ENCODE measurements around the gene YOD1. TPM values are rescaled to one million over a fixed set of nuclear protein-coding genes. Genes with fewer than 3 reads are reported as not detected.
A peak's percentile ranks its signal among the peaks of the same experiment; 100 is the strongest.
"Not testable (repeated sequence)": the region's sequence is repeated elsewhere in the genome, so short reads cannot be mapped to it uniquely, and the experiment has no call there.

YOD1 gene
- total and polyA plus RNA-seq, 8 donors: 7.3 to 15.0 (median 13.0) TPM

DNA sequence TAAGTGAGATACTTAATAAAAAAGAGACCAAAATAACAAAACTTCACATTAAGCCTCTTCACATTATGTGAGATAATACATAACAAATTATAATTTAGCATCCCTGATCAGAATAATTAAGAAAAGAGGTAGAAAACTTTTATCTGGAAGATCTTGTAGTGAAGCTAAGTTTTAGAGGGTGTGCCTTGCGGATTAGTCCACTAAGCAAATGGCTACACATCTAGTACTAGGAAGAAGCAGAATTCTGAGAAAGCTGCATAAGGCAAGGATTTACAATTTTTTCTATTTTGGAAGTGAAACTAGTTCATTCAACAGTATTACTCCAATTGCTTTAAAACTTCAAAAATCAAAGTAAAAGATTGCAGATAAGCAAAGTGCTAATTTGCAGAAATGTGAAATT is 3.5 kb downstream of the YOD1 start:
- H3K36me3 ChIP-seq: peaks cover 0 to 20% of the 10 kb centered on the region in 2 donors
- TF ChIP-seq, protein P1, sequence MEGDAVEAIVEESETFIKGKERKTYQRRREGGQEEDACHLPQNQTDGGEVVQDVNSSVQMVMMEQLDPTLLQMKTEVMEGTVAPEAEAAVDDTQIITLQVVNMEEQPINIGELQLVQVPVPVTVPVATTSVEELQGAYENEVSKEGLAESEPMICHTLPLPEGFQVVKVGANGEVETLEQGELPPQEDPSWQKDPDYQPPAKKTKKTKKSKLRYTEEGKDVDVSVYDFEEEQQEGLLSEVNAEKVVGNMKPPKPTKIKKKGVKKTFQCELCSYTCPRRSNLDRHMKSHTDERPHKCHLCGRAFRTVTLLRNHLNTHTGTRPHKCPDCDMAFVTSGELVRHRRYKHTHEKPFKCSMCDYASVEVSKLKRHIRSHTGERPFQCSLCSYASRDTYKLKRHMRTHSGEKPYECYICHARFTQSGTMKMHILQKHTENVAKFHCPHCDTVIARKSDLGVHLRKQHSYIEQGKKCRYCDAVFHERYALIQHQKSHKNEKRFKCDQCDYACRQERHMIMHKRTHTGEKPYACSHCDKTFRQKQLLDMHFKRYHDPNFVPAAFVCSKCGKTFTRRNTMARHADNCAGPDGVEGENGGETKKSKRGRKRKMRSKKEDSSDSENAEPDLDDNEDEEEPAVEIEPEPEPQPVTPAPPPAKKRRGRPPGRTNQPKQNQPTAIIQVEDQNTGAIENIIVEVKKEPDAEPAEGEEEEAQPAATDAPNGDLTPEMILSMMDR (IDR thresholded peaks at IDR 0.05): no peak
- intact Hi-C loops (cut with DNase I): no loop called here
- ATAC-seq (no peak), DNase-seq (no peak)
- no peak overlapping the region for H3K4me3 ChIP-seq
- H3K27me3 ChIP-seq: no peaks in the 10 kb centered on the region
- H3K4me1 ChIP-seq: peaks cover 17 to 61% of the 10 kb centered on the region in 2 donors
- no peaks in the 10 kb centered on the region for H3K9me3 ChIP-seq
- no peak overlapping the region for H3K27ac ChIP-seq

- Histone ChIP-seq H3K36me3 (peaks cover 0 to 20% of the 10 kb centered on the region in 2 donors), H3K9me3 (no peaks in the 10 kb centered on the region), H3K27me3 (no peaks in the 10 kb centered on the region), H3K4me1 (peaks cover 11 to 46% of the 10 kb centered on the region in 2 donors), H3K27ac (no peak overlapping the region), H3K4me3 (no peak overlapping the region)
- ATAC-seq (no peak), DNase-seq (no peak)
- TF ChIP-seq, protein P1 (IDR thresholded peaks at IDR 0.05): no peak
- intact Hi-C loops (cut with DNase I): no loop called here
Measured at GRCh38 chr1:207045453-207045852, 5.6 kb downstream of the YOD1 start.

GRCh38 chr1:207041397-207041796 is 9.6 kb downstream of the YOD1 start:
- DNase-seq; H3K36me3 ChIP-seq; ATAC-seq; intact Hi-C loops (cut with DNase I); H3K27me3 ChIP-seq; H3K4me3 ChIP-seq; H3K27ac ChIP-seq; H3K9me3 ChIP-seq: not testable (repeated sequence)
- peaks cover 0 to 13% of the 10 kb centered on the region in 2 donors for H3K4me1 ChIP-seq

GRCh38 chr1:207040181-207040533 is 10.9 kb downstream of the YOD1 start:
- ATAC-seq (no peak), DNase-seq (no peak)
- Histone ChIP-seq H3K4me3 (no peak overlapping the region), H3K27ac (no peak overlapping the region), H3K4me1 (peaks cover 0 to 2% of the 10 kb centered on the region in 2 donors), H3K9me3 (no peaks in the 10 kb centered on the region), H3K27me3 (no peaks in the 10 kb centered on the region), H3K36me3 (no peaks in the 10 kb centered on the region)
- intact Hi-C loops (cut with DNase I): no loop called here
- TF ChIP-seq, protein P1 (IDR thresholded peaks at IDR 0.05): no peak

DNA sequence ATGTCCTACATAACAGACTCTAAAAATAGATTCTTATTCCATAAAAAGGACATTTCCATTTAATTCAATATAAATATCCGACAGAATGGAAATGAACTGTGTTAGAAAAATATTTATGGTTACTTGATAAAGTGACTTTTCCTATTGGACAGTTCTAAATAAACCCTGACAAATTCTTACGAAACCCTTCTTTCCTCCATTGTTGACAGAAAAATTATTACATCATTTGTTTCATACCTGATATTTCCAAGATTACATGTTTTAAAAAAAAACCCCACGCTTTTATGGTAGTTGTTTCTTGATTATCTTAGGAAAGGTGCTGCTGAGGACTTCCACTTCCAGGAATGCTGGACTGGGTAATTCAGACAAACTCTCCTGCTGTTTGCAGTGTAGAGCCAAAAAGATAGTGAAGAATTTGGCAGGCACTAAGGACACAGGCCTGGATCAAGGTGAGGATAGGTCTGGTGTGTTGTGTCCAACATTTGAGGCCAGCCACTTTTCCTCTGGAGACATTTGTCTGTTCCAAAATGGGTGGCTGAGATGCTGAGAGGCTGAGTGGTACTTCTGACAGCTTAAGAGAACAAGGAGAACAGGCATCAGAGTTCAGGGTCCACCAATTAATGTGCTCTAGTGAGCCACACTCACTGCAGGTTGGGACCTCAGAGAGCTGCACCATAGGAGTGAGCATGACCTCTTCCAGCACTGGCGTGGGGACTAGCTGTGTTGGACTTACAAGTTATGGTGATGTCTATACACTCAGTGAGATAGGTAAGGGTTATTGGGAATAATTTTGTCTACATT is 11.4 kb downstream of the YOD1 start:
- Histone ChIP-seq H3K4me3 (no peak overlapping the region), H3K27ac (no peak overlapping the region)
- no peak for DNase-seq

More for the DNA sequence above, 11.4 kb downstream of the YOD1 start:
- TF ChIP-seq, protein P1 (IDR thresholded peaks at IDR 0.05): no peak
- Histone ChIP-seq H3K4me1 (no peaks in the 10 kb centered on the region), H3K36me3 (no peaks in the 10 kb centered on the region), H3K9me3 (no peaks in the 10 kb centered on the region), H3K27me3 (no peaks in the 10 kb centered on the region)
- intact Hi-C loops (cut with DNase I): no loop called here
- peak; percentile 35 for ATAC-seq
